Measurements from ENCODE around the gene IL20. TPM values are rescaled to one million over a fixed set of nuclear protein-coding genes. Genes with fewer than 3 reads are reported as not detected.

Gene IL20
- total RNA-seq, 1 donor from 2014 or later: 0.53 TPM

DNA sequence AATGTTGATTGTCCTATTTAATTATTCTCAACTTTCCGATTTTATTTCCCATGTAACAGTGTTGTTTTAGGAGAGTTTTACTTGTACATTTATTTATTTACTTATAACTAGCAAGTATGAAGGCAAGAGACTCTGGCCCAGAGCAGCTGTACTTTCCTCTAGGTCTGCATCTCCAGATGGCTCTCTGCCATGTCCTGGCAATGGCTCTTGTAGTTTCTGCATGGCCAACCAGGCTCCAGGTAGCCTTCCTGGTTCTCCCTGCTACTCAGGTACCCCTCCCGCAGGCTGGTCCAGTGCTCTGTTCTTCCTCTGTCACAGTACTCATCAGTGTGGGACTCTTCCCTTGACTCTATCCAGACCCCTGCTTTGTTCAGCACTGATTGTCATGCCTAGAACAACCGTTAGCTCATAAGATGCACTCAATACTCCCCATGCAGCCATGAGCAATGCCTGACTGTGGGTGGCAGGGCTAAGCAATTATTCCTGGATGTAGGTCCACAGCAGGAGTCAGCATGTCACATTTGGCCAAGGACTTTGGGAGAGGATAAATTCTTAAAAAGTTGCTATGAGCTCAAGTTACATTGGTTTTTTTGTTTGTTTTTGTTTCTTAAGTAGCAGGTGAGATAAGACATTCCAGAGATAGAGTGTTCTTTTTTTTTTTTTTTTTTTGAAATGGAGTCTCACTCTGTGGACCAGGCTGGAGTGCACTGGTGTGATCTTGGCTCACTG lies 10.9 kb upstream of the IL20 start:
- Histone ChIP-seq H3K36me3 (ENCODE audit: control insufficient read depth, insufficient read depth, low read length) (no peaks in the 10 kb centered on the region), H3K4me3 (ENCODE audit: low read depth, low read length) (no peak overlapping the region), H3K27me3 (ENCODE audit: control insufficient read depth, insufficient read depth, low read length) (no peaks in the 10 kb centered on the region)
- TF ChIP-seq, protein P1, sequence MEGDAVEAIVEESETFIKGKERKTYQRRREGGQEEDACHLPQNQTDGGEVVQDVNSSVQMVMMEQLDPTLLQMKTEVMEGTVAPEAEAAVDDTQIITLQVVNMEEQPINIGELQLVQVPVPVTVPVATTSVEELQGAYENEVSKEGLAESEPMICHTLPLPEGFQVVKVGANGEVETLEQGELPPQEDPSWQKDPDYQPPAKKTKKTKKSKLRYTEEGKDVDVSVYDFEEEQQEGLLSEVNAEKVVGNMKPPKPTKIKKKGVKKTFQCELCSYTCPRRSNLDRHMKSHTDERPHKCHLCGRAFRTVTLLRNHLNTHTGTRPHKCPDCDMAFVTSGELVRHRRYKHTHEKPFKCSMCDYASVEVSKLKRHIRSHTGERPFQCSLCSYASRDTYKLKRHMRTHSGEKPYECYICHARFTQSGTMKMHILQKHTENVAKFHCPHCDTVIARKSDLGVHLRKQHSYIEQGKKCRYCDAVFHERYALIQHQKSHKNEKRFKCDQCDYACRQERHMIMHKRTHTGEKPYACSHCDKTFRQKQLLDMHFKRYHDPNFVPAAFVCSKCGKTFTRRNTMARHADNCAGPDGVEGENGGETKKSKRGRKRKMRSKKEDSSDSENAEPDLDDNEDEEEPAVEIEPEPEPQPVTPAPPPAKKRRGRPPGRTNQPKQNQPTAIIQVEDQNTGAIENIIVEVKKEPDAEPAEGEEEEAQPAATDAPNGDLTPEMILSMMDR (IDR thresholded peaks at IDR 0.05; ENCODE audit: insufficient read depth, low read length, severe bottlenecking): no peak
- no peak for DNase-seq (ENCODE audit: low read depth)
- FAIRE-seq: no peak

GRCh38 chr1:206855859-206856258 lies 9.6 kb upstream of the IL20 start:
- FAIRE-seq: peak; percentile 36
- TF ChIP-seq, protein P1 (IDR thresholded peaks at IDR 0.05; ENCODE audit: insufficient read depth, low read length, severe bottlenecking): no peak
- H3K36me3 ChIP-seq (ENCODE audit: control insufficient read depth, insufficient read depth, low read length): no peaks in the 10 kb centered on the region
- no peak for DNase-seq (ENCODE audit: low read depth)
- no peaks in the 10 kb centered on the region for H3K27me3 ChIP-seq (ENCODE audit: control insufficient read depth, insufficient read depth, low read length)
- H3K4me3 ChIP-seq (ENCODE audit: low read depth, low read length): no peak overlapping the region

DNA sequence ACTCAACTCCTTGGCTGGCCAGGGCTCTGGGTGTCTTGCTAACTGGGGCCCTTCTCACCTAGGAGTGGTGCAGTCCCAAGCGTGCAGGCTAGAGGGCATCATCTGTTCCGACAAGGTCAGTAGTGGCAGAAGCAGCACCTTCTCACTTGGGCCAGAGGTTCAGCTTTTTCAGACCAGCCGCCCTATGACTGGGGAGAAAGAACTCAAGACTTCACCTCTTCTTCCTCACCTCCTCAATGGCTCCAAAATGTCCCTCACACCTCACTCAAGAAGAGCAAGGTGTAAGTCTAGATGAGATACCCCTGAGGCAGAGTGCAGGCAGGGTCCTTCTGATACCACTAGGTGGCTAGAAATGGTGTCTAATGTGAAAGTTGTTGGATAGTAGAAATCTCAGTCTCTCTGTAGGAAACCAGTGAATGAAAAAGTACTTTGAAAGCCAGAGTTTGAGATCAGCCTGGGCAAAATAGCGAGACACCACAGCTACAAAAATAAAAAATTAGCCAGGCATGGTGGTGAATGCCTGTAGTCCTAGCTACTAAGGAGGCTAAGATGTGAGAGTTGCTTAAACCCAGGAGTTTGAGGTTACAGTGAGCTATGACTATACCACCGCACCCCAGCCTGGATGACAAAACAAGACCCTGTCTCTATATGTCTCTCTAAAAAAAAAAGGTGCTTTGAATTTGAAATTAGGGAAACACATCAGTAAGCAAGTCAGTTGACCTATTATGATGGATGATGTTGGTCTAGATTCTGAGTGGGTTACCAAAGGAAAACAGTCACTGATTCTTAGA lies 8.6 kb upstream of the IL20 start:
- Histone ChIP-seq H3K4me3 (ENCODE audit: low read depth, low read length) (no peak overlapping the region), H3K36me3 (ENCODE audit: control insufficient read depth, insufficient read depth, low read length) (no peaks in the 10 kb centered on the region), H3K27me3 (ENCODE audit: control insufficient read depth, insufficient read depth, low read length) (no peaks in the 10 kb centered on the region)
- TF ChIP-seq, protein P1 (IDR thresholded peaks at IDR 0.05; ENCODE audit: insufficient read depth, low read length, severe bottlenecking): no peak
- no peak for DNase-seq (ENCODE audit: low read depth)
- FAIRE-seq: no peak

GRCh38 chr1:206859082-206859521 lies 6.3 kb upstream of the IL20 start:
- peak; percentile 83 for DNase-seq (ENCODE audit: low read depth)
- TF ChIP-seq, protein P1 (IDR thresholded peaks at IDR 0.05; ENCODE audit: insufficient read depth, low read length, severe bottlenecking): no peak
- no peak for FAIRE-seq
- Histone ChIP-seq H3K27me3 (ENCODE audit: control insufficient read depth, insufficient read depth, low read length) (no peaks in the 10 kb centered on the region), H3K4me3 (ENCODE audit: low read depth, low read length) (no peak overlapping the region), H3K36me3 (ENCODE audit: control insufficient read depth, insufficient read depth, low read length) (no peaks in the 10 kb centered on the region)

DNA sequence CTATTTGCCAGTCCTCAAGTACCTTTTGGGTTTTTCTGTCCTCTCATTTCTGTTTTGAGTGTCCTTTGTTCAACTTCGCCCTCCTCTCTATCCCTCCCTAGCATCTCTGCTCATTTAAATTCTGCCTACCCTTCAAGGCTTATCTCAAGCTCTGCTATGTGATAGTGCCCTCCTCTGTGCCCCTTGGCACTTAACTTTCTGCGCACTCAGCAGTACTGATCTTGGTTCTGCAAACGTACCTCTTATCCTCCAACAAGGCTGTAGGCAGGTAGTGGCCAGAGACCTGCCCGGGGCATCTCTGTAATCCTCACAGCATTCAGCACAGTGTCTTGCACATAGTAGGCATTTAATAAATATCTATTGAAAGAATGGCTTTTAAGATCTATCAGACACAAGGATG lies 5.3 kb upstream of the IL20 start:
- FAIRE-seq: no peak
- no peak for DNase-seq (ENCODE audit: low read depth)
- no peak overlapping the region for H3K4me3 ChIP-seq (ENCODE audit: low read depth, low read length)
- H3K27me3 ChIP-seq (ENCODE audit: control insufficient read depth, insufficient read depth, low read length): no peaks in the 10 kb centered on the region
- H3K36me3 ChIP-seq (ENCODE audit: control insufficient read depth, insufficient read depth, low read length): no peaks in the 10 kb centered on the region
- TF ChIP-seq, protein P1 (IDR thresholded peaks at IDR 0.05; ENCODE audit: insufficient read depth, low read length, severe bottlenecking): no peak
